ENCODE measurements around the gene KPNA2.
"Not testable (repeated sequence)": the region's sequence is repeated elsewhere in the genome, so short reads cannot be mapped to it uniquely, and the experiment has no call there.

Gene KPNA2

DNA sequence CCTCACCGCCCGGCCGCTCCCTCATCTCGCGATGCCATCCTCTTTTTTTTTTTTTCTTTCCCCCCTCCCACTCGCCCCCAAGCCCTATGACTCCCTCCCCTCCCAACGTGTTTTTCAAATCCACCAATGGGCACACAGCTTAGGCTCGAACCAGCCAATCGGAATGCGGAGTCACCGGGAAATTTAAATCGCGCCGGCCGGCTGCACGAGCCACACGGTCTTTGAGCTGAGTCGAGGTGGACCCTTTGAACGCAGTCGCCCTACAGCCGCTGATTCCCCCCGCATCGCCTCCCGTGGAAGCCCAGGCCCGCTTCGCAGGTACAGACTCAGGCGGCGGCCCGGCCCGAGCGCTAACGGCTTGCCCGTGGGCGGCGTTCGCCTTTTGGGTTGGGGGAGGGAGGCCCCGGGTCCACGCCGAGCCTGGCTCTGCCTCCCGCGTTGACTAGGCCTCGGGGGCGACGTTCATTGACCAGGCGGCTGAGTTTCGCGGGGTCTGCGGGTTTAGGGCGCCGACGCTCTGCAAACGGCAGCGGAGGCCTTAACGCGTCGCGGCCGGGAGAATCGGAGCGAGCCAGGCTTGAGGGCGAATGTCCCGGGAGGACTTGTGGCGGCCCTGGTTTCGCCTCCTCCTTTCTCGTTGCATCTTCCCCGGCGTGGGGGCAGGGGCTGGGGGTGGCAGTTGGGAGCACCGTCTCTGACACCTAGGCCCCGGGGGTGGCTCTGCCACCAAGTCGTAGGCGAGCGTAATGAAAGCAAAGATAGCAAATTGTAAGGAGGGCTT lies at the start of gene KPNA2:
Gene KPNA2 (plus strand): TSS at position 213 of the 781 bp plus-strand sequence. CDS start 1,398 bp downstream, outside the sequence.
- Histone ChIP-seq H3K27ac (ENCODE audit: low read depth, low read length) (peak within 1 kb of the TSS; percentile 78), H3K27me3 (ENCODE audit: insufficient read depth, low read length) (no peaks in the 10 kb centered on the region), H3K4me1 (ENCODE audit: control insufficient read depth, insufficient read depth, low read length, unreplicated experiment) (peaks cover 11% of the 10 kb centered on the region), H2AFZ (ENCODE audit: low read length, unreplicated experiment) (peak within 1 kb of the TSS; percentile 80), H3K36me3 (ENCODE audit: insufficient read depth, low read length) (peaks cover 9% of the 10 kb centered on the region), H3K4me3 (ENCODE audit: low read depth, low read length) (peak within 1 kb of the TSS; percentile 99), H3K79me2 (ENCODE audit: control insufficient read depth, insufficient read depth, low read length, unreplicated experiment) (peaks cover 48% of the 10 kb centered on the region)

- Histone ChIP-seq H2AFZ (ENCODE audit: low read length, unreplicated experiment) (no peak overlapping the region), H3K4me3 (ENCODE audit: low read depth, low read length) (no peak overlapping the region), H3K27me3 (ENCODE audit: insufficient read depth, low read length) (no peaks in the 10 kb centered on the region), H3K4me1 (ENCODE audit: control insufficient read depth, insufficient read depth, low read length, unreplicated experiment) (peaks cover 6% of the 10 kb centered on the region), H3K27ac (ENCODE audit: low read depth, low read length) (no peak overlapping the region), H3K36me3 (ENCODE audit: insufficient read depth, low read length) (no peaks in the 10 kb centered on the region), H3K79me2 (ENCODE audit: control insufficient read depth, insufficient read depth, low read length, unreplicated experiment) (no peaks in the 10 kb centered on the region)
Observed at GRCh38 chr17:67990909-67991308, 44.6 kb upstream of the KPNA2 start.

DNA sequence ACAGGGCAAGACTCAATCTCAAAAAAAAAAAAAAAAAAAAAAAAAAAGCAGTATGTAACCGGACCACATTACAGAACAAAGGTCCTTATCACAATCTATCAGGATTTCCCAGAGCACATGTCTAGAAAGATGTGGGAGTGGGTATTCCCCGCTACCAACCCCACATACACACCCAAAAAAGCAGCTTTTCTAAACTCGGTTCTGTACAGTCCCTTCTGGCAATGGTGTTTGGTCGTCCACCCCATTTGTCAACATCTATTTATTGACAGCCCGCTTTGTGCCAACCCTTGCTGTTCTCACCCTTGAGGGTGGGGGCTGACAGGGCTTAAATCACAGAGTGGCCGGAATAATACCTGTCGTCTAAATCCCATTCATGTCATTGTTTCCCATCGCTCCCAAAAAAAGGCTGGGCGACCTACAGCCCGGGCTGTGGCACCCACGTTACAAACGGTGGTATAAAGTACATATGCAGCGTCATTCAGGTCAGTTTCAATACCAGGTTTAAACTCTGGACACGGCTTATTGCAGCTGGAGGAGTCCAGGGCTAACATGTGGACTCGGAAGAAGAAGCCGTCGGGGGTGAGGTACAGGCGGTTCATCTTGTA lies 42.9 kb upstream of the KPNA2 start:
- peak overlapping the region; percentile 77 for H3K4me3 ChIP-seq (ENCODE audit: low read depth, low read length)
- peak overlapping the region; percentile 57 for H2AFZ ChIP-seq (ENCODE audit: low read length, unreplicated experiment)
- H3K36me3 ChIP-seq (ENCODE audit: insufficient read depth, low read length): no peaks in the 10 kb centered on the region
- no peaks in the 10 kb centered on the region for H3K79me2 ChIP-seq (ENCODE audit: control insufficient read depth, insufficient read depth, low read length, unreplicated experiment)
- no peaks in the 10 kb centered on the region for H3K27me3 ChIP-seq (ENCODE audit: insufficient read depth, low read length)
- H3K27ac ChIP-seq (ENCODE audit: low read depth, low read length): peak overlapping the region; percentile 68; the same call in 1 of the 2 replicates
- H3K4me1 ChIP-seq (ENCODE audit: control insufficient read depth, insufficient read depth, low read length, unreplicated experiment): peaks cover 9% of the 10 kb centered on the region

DNA sequence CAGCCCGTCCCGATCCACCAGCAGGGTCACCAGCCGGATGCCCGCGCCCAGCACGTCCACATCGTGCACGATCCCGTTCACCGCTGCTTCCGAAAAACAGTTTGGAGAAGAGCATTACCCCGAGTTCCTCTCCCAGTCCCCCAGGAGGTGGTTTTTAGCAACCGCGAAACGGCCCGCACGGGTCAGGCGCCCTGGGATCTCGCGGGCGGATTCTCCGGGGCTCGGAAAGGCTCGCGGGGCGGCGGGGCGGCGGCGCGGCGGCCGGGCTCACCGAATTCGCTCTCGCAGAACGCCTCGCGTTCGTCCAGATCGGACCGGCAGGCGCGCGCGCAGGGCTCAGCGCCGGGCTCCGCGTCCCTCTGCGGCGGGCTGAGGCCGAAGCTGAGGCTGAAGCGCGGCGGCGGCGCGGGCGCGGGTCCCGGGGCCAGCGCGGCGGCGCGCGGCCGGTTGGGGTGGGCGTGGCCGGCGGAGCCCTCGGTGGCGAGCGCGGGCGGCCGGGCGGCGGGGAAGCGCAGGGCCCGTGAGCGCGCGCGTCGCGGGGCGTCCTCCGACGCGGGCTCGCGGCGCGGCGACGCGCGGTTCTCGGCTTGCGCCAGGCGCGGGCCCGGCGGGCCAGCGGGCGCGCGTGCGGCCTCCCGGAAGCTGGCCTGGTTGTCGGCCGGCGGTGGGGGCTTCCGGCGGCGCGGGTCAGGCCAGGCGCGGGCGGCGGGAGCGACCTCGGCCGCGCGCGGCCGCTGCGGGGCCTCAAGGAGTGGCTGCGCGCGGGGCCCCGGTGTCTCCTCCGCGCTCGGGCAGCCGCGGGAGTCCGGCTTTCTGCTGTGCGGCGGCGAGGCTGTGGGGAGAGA lies 42.2 kb upstream of the KPNA2 start:
- Histone ChIP-seq H2AFZ (ENCODE audit: low read length, unreplicated experiment) (peak overlapping the region; percentile 82), H3K4me1 (ENCODE audit: control insufficient read depth, insufficient read depth, low read length, unreplicated experiment) (peaks cover 9% of the 10 kb centered on the region), H3K79me2 (ENCODE audit: control insufficient read depth, insufficient read depth, low read length, unreplicated experiment) (no peaks in the 10 kb centered on the region), H3K27me3 (ENCODE audit: insufficient read depth, low read length) (no peaks in the 10 kb centered on the region), H3K36me3 (ENCODE audit: insufficient read depth, low read length) (no peaks in the 10 kb centered on the region), H3K4me3 (ENCODE audit: low read depth, low read length) (peak overlapping the region; percentile 93), H3K27ac (ENCODE audit: low read depth, low read length) (peak overlapping the region; percentile 72)

- Histone ChIP-seq H3K27ac (ENCODE audit: low read depth, low read length) (peak overlapping the region; percentile 72), H3K36me3 (ENCODE audit: insufficient read depth, low read length) (no peaks in the 10 kb centered on the region), H3K27me3 (ENCODE audit: insufficient read depth, low read length) (no peaks in the 10 kb centered on the region), H2AFZ (ENCODE audit: low read length, unreplicated experiment) (peak overlapping the region; percentile 82), H3K4me1 (ENCODE audit: control insufficient read depth, insufficient read depth, low read length, unreplicated experiment) (peaks cover 9% of the 10 kb centered on the region), H3K79me2 (ENCODE audit: control insufficient read depth, insufficient read depth, low read length, unreplicated experiment) (no peaks in the 10 kb centered on the region), H3K4me3 (ENCODE audit: low read depth, low read length) (peak overlapping the region; percentile 93)
Observed at GRCh38 chr17:67993998-67994361, 41.6 kb upstream of the KPNA2 start.

GRCh38 chr17:67994817-67995569 lies 40.5 kb upstream of the KPNA2 start:
- Histone ChIP-seq H3K27me3 (ENCODE audit: insufficient read depth, low read length) (no peaks in the 10 kb centered on the region), H3K4me1 (ENCODE audit: control insufficient read depth, insufficient read depth, low read length, unreplicated experiment) (peaks cover 9% of the 10 kb centered on the region), H3K36me3 (ENCODE audit: insufficient read depth, low read length) (no peaks in the 10 kb centered on the region), H2AFZ (ENCODE audit: low read length, unreplicated experiment) (peak overlapping the region; percentile 79), H3K27ac (ENCODE audit: low read depth, low read length) (peak overlapping the region; percentile 58), H3K4me3 (ENCODE audit: low read depth, low read length) (peak overlapping the region; percentile 84), H3K79me2 (ENCODE audit: control insufficient read depth, insufficient read depth, low read length, unreplicated experiment) (no peaks in the 10 kb centered on the region)

DNA sequence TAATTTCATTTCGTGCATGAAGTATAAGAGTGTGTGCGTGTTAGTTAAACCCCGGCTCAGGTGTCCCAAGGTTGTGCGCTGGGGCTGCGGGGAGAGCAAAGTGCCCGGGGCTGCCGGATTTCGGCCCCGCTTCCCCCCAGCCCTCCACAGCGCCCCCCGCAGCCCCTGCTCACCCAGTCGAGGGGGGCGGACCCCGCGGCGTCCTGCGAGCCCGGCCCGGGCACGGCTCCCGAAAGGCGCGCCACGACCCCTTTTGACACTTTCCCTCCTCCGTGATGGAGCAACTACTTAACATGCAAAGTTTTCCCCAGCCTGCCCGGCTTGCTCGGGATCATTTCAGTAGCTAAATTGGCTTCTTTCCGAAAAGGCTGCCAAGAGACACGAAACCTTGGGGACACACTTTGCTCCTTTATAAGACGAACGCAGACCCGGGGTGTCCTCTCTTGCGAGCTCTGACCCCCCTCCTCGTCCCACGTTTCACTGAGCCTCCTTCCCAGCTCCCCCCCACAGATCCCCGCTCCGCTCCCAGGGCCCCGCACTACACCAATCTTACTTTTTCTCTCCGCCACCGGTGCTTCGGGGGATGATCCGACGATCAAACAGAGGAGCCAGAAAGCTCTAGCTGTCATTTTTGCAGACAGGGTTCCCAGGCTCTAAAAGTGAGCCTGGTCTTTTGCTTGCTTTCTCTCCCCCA lies 39.8 kb upstream of the KPNA2 start:
- Histone ChIP-seq H3K36me3 (ENCODE audit: insufficient read depth, low read length) (no peaks in the 10 kb centered on the region), H3K4me1 (ENCODE audit: control insufficient read depth, insufficient read depth, low read length, unreplicated experiment) (peaks cover 9% of the 10 kb centered on the region), H3K27me3 (ENCODE audit: insufficient read depth, low read length) (no peaks in the 10 kb centered on the region), H3K4me3 (ENCODE audit: low read depth, low read length) (peak overlapping the region; percentile 84), H3K79me2 (ENCODE audit: control insufficient read depth, insufficient read depth, low read length, unreplicated experiment) (no peaks in the 10 kb centered on the region), H3K27ac (ENCODE audit: low read depth, low read length) (peak overlapping the region; percentile 58), H2AFZ (ENCODE audit: low read length, unreplicated experiment) (peak overlapping the region; percentile 79)

GRCh38 chr17:67996301-67997171 lies 39.0 kb upstream of the KPNA2 start, which contains the start of gene C17orf58:
Gene C17orf58 (minus strand): TSS chr17:67996469. CDS start chr17:67996198, 271 bp downstream.
- H3K4me1 ChIP-seq (ENCODE audit: control insufficient read depth, insufficient read depth, low read length, unreplicated experiment); H3K79me2 ChIP-seq (ENCODE audit: control insufficient read depth, insufficient read depth, low read length, unreplicated experiment); H3K36me3 ChIP-seq (ENCODE audit: insufficient read depth, low read length); H3K27me3 ChIP-seq (ENCODE audit: insufficient read depth, low read length): not testable (repeated sequence)
- peak within 1 kb of the TSS; percentile 79 for H2AFZ ChIP-seq (ENCODE audit: low read length, unreplicated experiment)
- peak within 1 kb of the TSS; percentile 58 for H3K27ac ChIP-seq (ENCODE audit: low read depth, low read length)
- peak within 1 kb of the TSS; percentile 84 for H3K4me3 ChIP-seq (ENCODE audit: low read depth, low read length)

DNA sequence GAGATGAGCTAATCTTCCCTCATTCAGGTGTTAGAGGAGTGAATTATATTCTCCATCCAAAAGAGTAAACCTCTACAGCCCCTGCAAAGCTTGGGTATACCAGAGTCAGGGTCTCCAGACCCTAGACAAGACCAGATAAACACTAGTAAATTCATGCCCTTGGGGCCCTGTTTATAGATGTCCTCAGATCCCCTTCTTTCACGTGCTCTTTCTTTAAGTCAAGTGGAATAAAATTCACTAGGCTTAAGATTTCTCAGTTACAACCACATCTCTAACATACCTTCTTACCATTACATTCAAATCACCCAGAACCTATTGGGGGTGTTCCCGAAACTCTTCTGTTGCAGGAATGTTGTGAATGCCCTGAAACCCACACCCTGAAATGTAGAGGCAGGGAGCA lies 37.1 kb upstream of the KPNA2 start:
- H3K4me3 ChIP-seq (ENCODE audit: low read depth, low read length): no peak overlapping the region

More for the DNA sequence above, 37.1 kb upstream of the KPNA2 start:
- Histone ChIP-seq H2AFZ (ENCODE audit: low read length, unreplicated experiment) (no peak overlapping the region), H3K79me2 (ENCODE audit: control insufficient read depth, insufficient read depth, low read length, unreplicated experiment) (no peaks in the 10 kb centered on the region), H3K4me1 (ENCODE audit: control insufficient read depth, insufficient read depth, low read length, unreplicated experiment) (peaks cover 9% of the 10 kb centered on the region), H3K36me3 (ENCODE audit: insufficient read depth, low read length) (no peaks in the 10 kb centered on the region), H3K27ac (ENCODE audit: low read depth, low read length) (no peak overlapping the region), H3K27me3 (ENCODE audit: insufficient read depth, low read length) (no peaks in the 10 kb centered on the region)

Data from ACC112 (cell line).